Measurements from ENCODE around the gene EZR. TPM values are rescaled to one million over a fixed set of nuclear protein-coding genes. Genes with fewer than 3 reads are reported as not detected.

EZR gene
- total RNA-seq, 2 donors from 2014 or later = 368 to 492 TPM

DNA sequence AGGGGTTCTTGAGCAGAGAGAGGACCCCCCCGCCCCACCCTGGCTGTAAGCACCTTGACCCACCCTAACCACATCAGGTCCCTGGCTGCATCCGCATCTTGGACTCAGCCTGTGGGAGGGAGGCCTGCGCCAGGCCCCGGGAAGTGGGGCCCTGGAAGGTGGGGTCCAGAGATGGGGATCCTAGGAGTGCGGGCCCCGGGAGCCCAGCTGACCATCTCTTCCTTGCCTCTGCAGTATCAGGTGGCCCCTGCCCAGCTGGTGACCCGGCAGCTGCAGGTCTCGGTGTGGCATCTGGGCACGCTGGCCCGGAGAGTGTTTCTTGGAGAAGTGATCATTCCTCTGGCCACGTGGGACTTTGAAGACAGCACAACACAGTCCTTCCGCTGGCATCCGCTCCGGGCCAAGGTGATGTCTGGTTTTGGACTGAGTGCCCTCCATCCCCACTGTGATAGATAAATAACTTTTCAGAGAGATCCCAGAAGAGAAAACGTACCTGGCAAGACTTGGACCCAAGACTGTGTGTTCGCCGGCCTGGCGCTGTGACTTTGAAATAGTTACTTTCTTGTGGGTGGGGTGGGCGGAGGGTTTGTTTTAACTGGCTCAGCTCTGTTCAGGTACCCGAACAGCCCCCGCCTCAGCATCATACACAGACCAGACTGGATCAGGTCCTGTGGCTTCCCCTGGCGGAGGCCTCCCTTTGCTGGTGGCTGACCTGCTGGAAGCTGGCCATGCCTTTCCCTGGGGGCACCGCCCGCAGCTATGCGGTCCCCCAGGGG lies 62.0 kb downstream of the EZR start:
- no peak for DNase-seq
- intact Hi-C loops (cut with DNase I, micrococcal nuclease) = no loop called here
- ATAC-seq = no peak

DNA sequence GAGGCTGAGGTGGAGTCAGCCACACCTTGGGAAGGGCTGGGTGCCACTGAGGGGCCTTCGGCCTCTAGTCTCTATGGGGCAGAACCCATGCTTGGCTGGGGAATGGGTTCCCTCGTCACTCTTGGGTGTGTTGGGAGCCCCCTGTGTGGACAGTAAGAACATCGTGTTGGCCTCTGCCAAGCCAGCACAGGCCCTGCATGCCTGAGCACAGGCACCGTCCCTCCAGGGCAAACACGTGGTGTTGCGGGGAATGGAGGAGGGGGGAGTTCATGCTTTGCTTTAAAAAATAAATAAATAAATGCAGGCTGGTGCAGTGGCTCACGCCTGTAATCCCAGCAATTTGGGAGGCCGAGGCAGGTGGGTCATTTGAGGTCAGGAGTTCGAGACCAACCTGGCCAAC lies 63.0 kb downstream of the EZR start:
- DNase-seq (no peak), ATAC-seq (no peak)
- intact Hi-C loops (cut with DNase I, micrococcal nuclease) = no loop called here

DNA sequence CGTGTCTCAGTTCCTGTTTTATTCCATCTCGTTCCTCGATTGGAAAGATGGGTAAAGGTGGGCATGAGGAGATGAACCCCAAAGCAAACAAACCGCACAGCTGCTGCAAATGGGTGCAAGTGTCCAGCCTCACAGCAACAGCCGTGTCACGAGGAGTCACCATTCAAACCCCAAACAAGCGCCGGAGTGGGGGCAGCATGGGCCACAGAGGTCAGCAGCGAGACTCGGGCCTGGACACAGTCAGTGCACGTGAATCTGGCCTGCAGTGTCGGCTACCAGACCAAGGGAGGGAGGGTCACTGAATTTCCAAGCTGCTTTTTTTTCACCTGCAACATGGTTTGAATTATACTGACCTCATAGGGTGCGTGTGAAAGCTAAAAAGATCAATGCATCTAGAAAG lies 63.5 kb downstream of the EZR start:
- DNase-seq (no peak), ATAC-seq (no peak)
- intact Hi-C loops (cut with DNase I, micrococcal nuclease) = no loop called here

- intact Hi-C loops (cut with DNase I, micrococcal nuclease) = no loop called here
- ATAC-seq (peak; percentile 13), DNase-seq (no peak)
Measured at GRCh38 chr6:158754738-158755137, 64.4 kb downstream of the EZR start.

DNA sequence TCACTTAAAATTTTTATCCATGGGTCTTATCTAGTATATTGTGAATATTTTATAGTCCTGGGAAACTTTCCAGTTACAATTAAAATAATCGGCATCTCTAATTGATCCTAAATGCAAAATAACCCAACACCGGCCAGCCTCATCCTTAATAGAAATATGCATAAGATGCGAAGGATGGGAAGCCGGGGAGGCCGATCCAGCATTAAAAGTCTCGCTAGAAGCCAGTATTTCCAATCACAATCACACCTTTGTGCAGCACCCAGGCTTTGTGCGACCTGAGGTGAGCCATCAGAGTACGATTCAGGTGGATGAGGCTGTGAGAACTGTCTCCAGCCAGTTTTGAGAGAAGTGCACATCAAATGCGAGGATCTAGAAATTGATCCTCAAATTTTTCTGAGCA lies 65.4 kb downstream of the EZR start:
- intact Hi-C loops (cut with DNase I, micrococcal nuclease) = no loop called here
- DNase-seq (no peak), ATAC-seq (no peak)

- ATAC-seq = peak; percentile 14
- no peak for DNase-seq
Measured at GRCh38 chr6:158752613-158753012, 66.6 kb downstream of the EZR start.

GRCh38 chr6:158751921-158752320 lies 67.2 kb downstream of the EZR start:
- peak; percentile 95 for ATAC-seq
- DNase-seq = peak; percentile 60 to 66
- intact Hi-C loops (cut with DNase I, micrococcal nuclease) = no loop called here

More at GRCh38 chr6:158752613-158753012, 66.6 kb downstream of the EZR start:
- intact Hi-C loops (cut with DNase I, micrococcal nuclease) = no loop called here

GRCh38 chr6:158751224-158751623 lies 67.9 kb downstream of the EZR start:
- ATAC-seq (no peak), DNase-seq (no peak)
- intact Hi-C loops (cut with DNase I, micrococcal nuclease) = no loop called here

GRCh38 chr6:158744986-158745430 lies 74.2 kb downstream of the EZR start:
- ATAC-seq = no peak
- no peak for DNase-seq
- intact Hi-C loops (cut with DNase I, micrococcal nuclease) = no loop called here

DNA sequence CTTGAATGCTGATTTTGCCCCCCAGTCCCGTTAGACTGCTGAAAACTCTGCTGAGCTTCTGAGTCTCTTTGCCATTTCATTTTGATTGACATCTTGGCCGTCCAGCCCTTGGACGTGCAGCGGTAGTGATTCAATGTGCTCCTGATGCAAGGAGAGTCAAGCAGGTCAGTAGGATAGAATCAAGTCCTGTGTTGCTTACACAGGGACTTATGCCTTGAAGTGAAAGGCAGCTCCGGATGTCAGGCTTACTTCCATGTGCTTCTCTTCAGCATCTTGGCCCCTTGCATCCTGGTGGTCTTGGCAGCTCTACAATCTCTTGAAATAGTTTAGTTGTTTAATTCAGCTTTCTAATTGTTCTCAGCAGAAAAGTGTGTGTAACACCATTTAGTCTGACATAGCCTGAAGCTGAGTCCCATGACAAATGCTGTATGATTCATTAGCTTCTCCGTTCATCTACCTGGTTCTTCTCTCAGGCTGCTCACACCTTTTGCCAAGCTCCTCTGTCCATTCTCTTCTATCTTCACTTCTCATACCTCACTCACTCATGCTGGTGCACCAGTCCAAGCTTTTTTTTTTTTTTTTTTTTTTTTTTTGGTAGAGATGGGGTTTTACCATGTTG lies 76.0 kb downstream of the EZR start:
- ATAC-seq (no peak), DNase-seq (no peak)
- intact Hi-C loops (cut with DNase I, micrococcal nuclease) = no loop called here

DNA sequence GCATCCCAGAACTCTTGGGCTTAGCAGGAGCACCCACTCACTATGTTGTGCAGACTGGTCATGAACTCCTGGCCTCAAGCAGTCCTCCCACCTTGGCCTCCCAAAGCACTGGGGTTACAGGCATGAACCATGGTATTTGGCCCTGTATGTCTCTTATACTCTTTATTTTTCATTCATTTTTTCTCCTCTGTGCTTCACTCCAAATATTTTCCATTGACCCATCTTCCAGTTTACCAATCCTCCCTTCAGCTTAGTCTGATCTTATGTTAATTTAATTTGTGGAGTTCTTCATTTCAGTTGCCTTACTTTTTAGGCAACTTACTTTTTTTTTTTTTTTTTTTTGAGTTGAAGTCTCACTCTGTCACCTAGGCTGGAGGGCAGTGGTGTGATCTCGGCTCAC lies 79.5 kb downstream of the EZR start:
- intact Hi-C loops (cut with DNase I, micrococcal nuclease) = no loop called here
- ATAC-seq = no peak
- DNase-seq = no peak

DNA sequence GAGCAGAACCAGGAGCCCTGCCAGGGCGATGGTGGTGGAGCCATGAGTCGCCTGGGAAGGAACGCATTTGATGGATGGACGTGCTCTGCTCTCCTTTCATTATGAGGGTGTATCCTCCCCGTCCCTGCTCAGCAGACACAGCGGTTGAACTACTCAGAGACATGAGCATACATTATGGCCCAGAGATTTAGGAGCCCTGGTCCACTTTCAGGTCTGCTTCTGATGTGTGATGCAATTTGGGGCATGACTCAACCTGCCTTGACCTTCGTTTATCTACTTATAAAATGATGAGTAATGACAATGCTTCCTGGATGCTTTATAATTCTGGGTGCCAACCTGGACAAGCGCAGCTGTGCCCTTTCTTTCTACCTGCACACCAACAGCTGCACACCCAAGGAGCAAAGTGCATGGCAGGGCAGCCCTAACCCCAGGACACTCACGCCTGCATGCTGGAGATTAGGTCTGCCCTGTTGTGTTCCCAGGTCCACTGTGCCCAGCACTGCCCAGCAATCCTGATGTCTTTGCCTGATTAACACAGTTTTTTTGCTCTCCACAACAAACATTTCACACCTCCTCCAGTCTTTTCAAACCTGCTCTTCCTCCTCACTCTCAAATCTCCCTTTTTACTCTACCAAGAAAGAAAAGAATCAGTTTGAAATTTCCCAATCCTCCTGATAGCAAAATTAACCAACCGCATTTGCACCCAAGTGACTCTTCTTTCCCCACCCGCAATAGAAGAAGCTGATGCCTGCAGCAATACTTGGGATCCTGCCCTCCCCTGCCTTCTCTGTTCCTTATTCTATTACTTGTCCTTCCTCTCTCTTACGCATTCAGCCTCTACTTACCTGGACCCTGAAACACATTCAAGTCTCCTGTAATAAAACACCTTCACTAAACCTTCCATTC lies 81.2 kb downstream of the EZR start:
- ATAC-seq = peak; percentile 97
- peak in 1 of 2 donors; percentile 46 for DNase-seq
- intact Hi-C loops (cut with DNase I, micrococcal nuclease) = no loop called here

- ATAC-seq (no peak), DNase-seq (no peak)
- intact Hi-C loops (cut with DNase I, micrococcal nuclease) = no loop called here
Measured at GRCh38 chr6:158737082-158737709, 82.0 kb downstream of the EZR start.

- DNase-seq (no peak), ATAC-seq (no peak)
- intact Hi-C loops (cut with DNase I, micrococcal nuclease) = no loop called here
Measured at GRCh38 chr6:158735009-158735408, 84.2 kb downstream of the EZR start.

DNA sequence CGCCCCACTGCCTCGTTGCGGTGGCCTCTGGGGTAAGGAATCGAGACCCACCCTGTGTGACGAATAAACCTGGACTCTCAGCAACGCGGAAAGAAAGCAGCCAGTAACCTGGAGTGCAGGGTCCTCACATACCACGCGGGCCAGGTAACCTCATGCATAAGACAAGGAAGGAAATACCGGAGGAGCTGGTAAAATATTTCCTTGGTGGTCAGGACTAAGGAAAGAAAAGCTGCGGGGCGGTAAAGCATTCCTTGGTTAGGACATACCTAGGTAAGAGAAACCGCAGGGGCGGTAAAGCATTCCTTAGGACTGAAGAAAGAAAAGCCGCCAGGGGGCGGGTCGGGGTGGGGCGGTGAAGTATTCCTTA lies 88.6 kb downstream of the EZR start:
- ATAC-seq (no peak), DNase-seq (no peak)
- intact Hi-C loops (cut with DNase I, micrococcal nuclease) = no loop called here

GRCh38 chr6:158729906-158730540 lies 89.1 kb downstream of the EZR start:
- intact Hi-C loops (cut with DNase I, micrococcal nuclease) = no loop called here
- ATAC-seq (no peak), DNase-seq (no peak)

GRCh38 chr6:158725704-158726103 lies 93.5 kb downstream of the EZR start:
- intact Hi-C loops (cut with DNase I, micrococcal nuclease) = no loop called here
- no peak for DNase-seq
- ATAC-seq = no peak

- no peak for DNase-seq
- no peak for ATAC-seq
- intact Hi-C loops (cut with DNase I, micrococcal nuclease) = no loop called here
Measured at GRCh38 chr6:158722176-158722729, 96.9 kb downstream of the EZR start.
